Ishikawa (cell line): ENCODE results near the gene HTT.

ENCODE experiments used
- CREB1 ChIP-seq: IDR thresholded peaks from 2 replicates; pipeline ENCODE4 v1.6.1; 2012; ENCODE audit warnings: low read depth
- RAD21 ChIP-seq: IDR thresholded peaks from 2 replicates; pipeline ENCODE4 v1.6.1; 2012; ENCODE audit warnings: low read depth
- REST ChIP-seq: IDR thresholded peaks from 2 replicates; pipeline ENCODE4 v1.6.1; 2012; ENCODE audit warnings: low read depth, mild to moderate bottlenecking
- TAF1 ChIP-seq: IDR thresholded peaks from 2 replicates; pipeline ENCODE4 v1.6.1; 2012; ENCODE audit warnings: low read depth, mild to moderate bottlenecking
- ZBTB7A ChIP-seq: IDR thresholded peaks from 2 replicates; pipeline ENCODE4 v1.6.1; 2012; ENCODE audit warnings: low read depth

GRCh38 chr4:3124070-3124767 is 49.7 kb downstream of the HTT start:
- TF ChIP-seq CREB1 (no peak), ZBTB7A (no peak), REST (no peak), TAF1 (no peak), RAD21 (no peak)
